ENCODE data around the gene MXRA8.
A peak's percentile ranks its signal among the peaks of the same experiment; 100 is the strongest.

Gene MXRA8

GRCh38 chr1:1381294-1381693, 22.9 kb upstream of the MXRA8 start:
- Mint-ChIP-seq H3K27me3 (no peaks in the 10 kb centered on the region), H3K27ac (no peak overlapping the region), H3K36me3 (ENCODE audit: insufficient read depth) (peaks cover 8% of the 10 kb centered on the region), H3K4me3 (no peak overlapping the region), H3K9me3 (no peaks in the 10 kb centered on the region), H3K4me1 (ENCODE audit: low read depth in 2 of 2) (no peaks in the 10 kb centered on the region)
- ATAC-seq (replicated peaks) (no peak), DNase-seq (no peak)

GRCh38 chr1:1380860-1381259, 22.5 kb upstream of the MXRA8 start:
- Mint-ChIP-seq H3K27ac (no peak overlapping the region), H3K9me3 (no peaks in the 10 kb centered on the region), H3K27me3 (no peaks in the 10 kb centered on the region), H3K36me3 (ENCODE audit: insufficient read depth) (peaks cover 4% of the 10 kb centered on the region), H3K4me1 (ENCODE audit: low read depth in 2 of 2) (no peaks in the 10 kb centered on the region), H3K4me3 (no peak overlapping the region)
- DNase-seq (no peak), ATAC-seq (replicated peaks) (no peak)

GRCh38 chr1:1377540-1378205, 19.3 kb upstream of the MXRA8 start:
- Mint-ChIP-seq H3K36me3 (ENCODE audit: insufficient read depth) (peaks cover 13% of the 10 kb centered on the region), H3K4me3 (no peak overlapping the region), H3K27me3 (no peaks in the 10 kb centered on the region), H3K9me3 (no peaks in the 10 kb centered on the region), H3K4me1 (ENCODE audit: low read depth in 2 of 2) (peaks cover 7 to 10% of the 10 kb centered on the region in 2 donors), H3K27ac (peak overlapping the region in 1 of 2 donors; percentile 52)
- DNase-seq, result no peak
- ATAC-seq (replicated peaks), result no peak

- Mint-ChIP-seq H3K27ac (peak overlapping the region; percentile 52 to 96), H3K4me1 (ENCODE audit: low read depth in 2 of 2) (peaks cover 9 to 13% of the 10 kb centered on the region in 2 donors)
Measured at GRCh38 chr1:1376551-1377226, 18.3 kb upstream of the MXRA8 start.

GRCh38 chr1:1374929-1375662, 16.7 kb upstream of the MXRA8 start, which contains the start of gene AURKAIP1:
Gene AURKAIP1, minus strand, starts transcription at chr1:1375207. Its CDS starts 451 bp downstream, at chr1:1374756.
- Mint-ChIP-seq H3K4me3 (peak within 1 kb of the TSS; percentile 87 to 89), H3K27me3 (no peaks in the 10 kb centered on the region), H3K27ac (peak within 1 kb of the TSS; percentile 95 to 96), H3K4me1 (ENCODE audit: low read depth in 2 of 2) (peaks cover 11 to 13% of the 10 kb centered on the region in 2 donors), H3K36me3 (ENCODE audit: insufficient read depth) (peaks cover 27% of the 10 kb centered on the region), H3K9me3 (no peaks in the 10 kb centered on the region)
- DNase-seq (peak; percentile 91 to 92 (median 92)), ATAC-seq (replicated peaks) (peak; percentile 70)

More at GRCh38 chr1:1376551-1377226, 18.3 kb upstream of the MXRA8 start:
- H3K27me3 Mint-ChIP-seq, result no peaks in the 10 kb centered on the region
- H3K36me3 Mint-ChIP-seq (ENCODE audit: insufficient read depth), result peaks cover 20% of the 10 kb centered on the region
- peak overlapping the region in 1 of 2 donors; percentile 87 for H3K4me3 Mint-ChIP-seq
- DNase-seq (no peak), ATAC-seq (replicated peaks) (no peak)
- no peaks in the 10 kb centered on the region for H3K9me3 Mint-ChIP-seq

GRCh38 chr1:1374589-1374928, 16.2 kb upstream of the MXRA8 start:
- ATAC-seq (replicated peaks), result no peak
- Mint-ChIP-seq H3K9me3 (no peaks in the 10 kb centered on the region), H3K36me3 (ENCODE audit: insufficient read depth) (peaks cover 29% of the 10 kb centered on the region), H3K27me3 (no peaks in the 10 kb centered on the region), H3K4me3 (peak overlapping the region; percentile 87 to 89), H3K4me1 (ENCODE audit: low read depth in 2 of 2) (peaks cover 11 to 13% of the 10 kb centered on the region in 2 donors), H3K27ac (peak overlapping the region; percentile 95 to 96)
- DNase-seq, result no peak

GRCh38 chr1:1373815-1374588, 15.6 kb upstream of the MXRA8 start:
- DNase-seq (no peak), ATAC-seq (replicated peaks) (no peak)
- Mint-ChIP-seq H3K4me1 (ENCODE audit: low read depth in 2 of 2) (peaks cover 11 to 13% of the 10 kb centered on the region in 2 donors), H3K4me3 (peak overlapping the region; percentile 87 to 89), H3K27me3 (no peaks in the 10 kb centered on the region), H3K36me3 (ENCODE audit: insufficient read depth) (peaks cover 33% of the 10 kb centered on the region), H3K27ac (peak overlapping the region in 1 of 2 donors; percentile 96), H3K9me3 (no peaks in the 10 kb centered on the region)

- DNase-seq (no peak), ATAC-seq (replicated peaks) (no peak)
- Mint-ChIP-seq H3K27ac (peak overlapping the region in 1 of 2 donors; percentile 66), H3K36me3 (ENCODE audit: insufficient read depth) (peaks cover 33% of the 10 kb centered on the region), H3K27me3 (no peaks in the 10 kb centered on the region), H3K4me3 (peak overlapping the region; percentile 31 to 87), H3K9me3 (no peaks in the 10 kb centered on the region), H3K4me1 (ENCODE audit: low read depth in 2 of 2) (peaks cover 11 to 13% of the 10 kb centered on the region in 2 donors)
Measured at GRCh38 chr1:1373051-1373814, 14.9 kb upstream of the MXRA8 start.

GRCh38 chr1:1371746-1372711, 13.7 kb upstream of the MXRA8 start:
- ATAC-seq (replicated peaks) (peak; percentile 29), DNase-seq (peak; percentile 75 to 81 (median 75))
- Mint-ChIP-seq H3K4me1 (ENCODE audit: low read depth in 2 of 2) (peaks cover 11 to 13% of the 10 kb centered on the region in 2 donors), H3K9me3 (no peaks in the 10 kb centered on the region), H3K36me3 (ENCODE audit: insufficient read depth) (peaks cover 33% of the 10 kb centered on the region), H3K4me3 (peak overlapping the region; percentile 40 to 49), H3K27me3 (no peaks in the 10 kb centered on the region), H3K27ac (peak overlapping the region; percentile 56 to 71)

GRCh38 chr1:1371364-1371745, 13.0 kb upstream of the MXRA8 start:
- DNase-seq (peak; percentile 76 to 84 (median 81)), ATAC-seq (replicated peaks) (peak; percentile 73)
- Mint-ChIP-seq H3K27me3 (no peaks in the 10 kb centered on the region), H3K36me3 (ENCODE audit: insufficient read depth) (peaks cover 33% of the 10 kb centered on the region), H3K4me3 (peak overlapping the region; percentile 40 to 49), H3K27ac (peak overlapping the region; percentile 62 to 71), H3K9me3 (no peaks in the 10 kb centered on the region), H3K4me1 (ENCODE audit: low read depth in 2 of 2) (peaks cover 11 to 13% of the 10 kb centered on the region in 2 donors)

- peak overlapping the region; percentile 40 to 49 for H3K4me3 Mint-ChIP-seq
- DNase-seq (no peak), ATAC-seq (replicated peaks) (no peak)
- no peaks in the 10 kb centered on the region for H3K9me3 Mint-ChIP-seq
- H3K27ac Mint-ChIP-seq, result peak overlapping the region; percentile 62 to 71
- H3K27me3 Mint-ChIP-seq, result no peaks in the 10 kb centered on the region
- H3K4me1 Mint-ChIP-seq (ENCODE audit: low read depth in 2 of 2), result peaks cover 11 to 13% of the 10 kb centered on the region in 2 donors
- H3K36me3 Mint-ChIP-seq (ENCODE audit: insufficient read depth), result peaks cover 33% of the 10 kb centered on the region
Measured at GRCh38 chr1:1370771-1371300, 12.5 kb upstream of the MXRA8 start.

Data from effector memory CD8-positive, alpha-beta T cell (primary cell).